HL-60 (cell line): ENCODE results near the gene IL15.

ENCODE experiments used
- POLR2AphosphoS5 ChIP-seq: IDR thresholded peaks from 2 replicates; pipeline ENCODE4 v1.6.1; 2012; ENCODE audit warnings: low read depth
- SPI1 ChIP-seq: IDR thresholded peaks from 2 replicates; pipeline ENCODE4 v1.6.1; 2012; ENCODE audit warnings: low read depth, mild to moderate bottlenecking, borderline replicate concordance
- TF ChIP-seq, protein P1 (sequence below): IDR thresholded peaks from one replicate; pipeline ENCODE4 v1.5.1; 2011; ENCODE audit warnings: low read length, control low read depth, inconsistent platforms; ENCODE audit not compliant: insufficient read depth
- TF ChIP-seq, protein P2 (sequence below): IDR thresholded peaks from 2 replicates; pipeline ENCODE4 v1.6.1; 2012; ENCODE audit warnings: low read depth; ENCODE audit not compliant: insufficient replicate concordance

GRCh38 chr4:141620715-141621114 is 15.7 kb upstream of the IL15 start:
- TF ChIP-seq, protein P1, sequence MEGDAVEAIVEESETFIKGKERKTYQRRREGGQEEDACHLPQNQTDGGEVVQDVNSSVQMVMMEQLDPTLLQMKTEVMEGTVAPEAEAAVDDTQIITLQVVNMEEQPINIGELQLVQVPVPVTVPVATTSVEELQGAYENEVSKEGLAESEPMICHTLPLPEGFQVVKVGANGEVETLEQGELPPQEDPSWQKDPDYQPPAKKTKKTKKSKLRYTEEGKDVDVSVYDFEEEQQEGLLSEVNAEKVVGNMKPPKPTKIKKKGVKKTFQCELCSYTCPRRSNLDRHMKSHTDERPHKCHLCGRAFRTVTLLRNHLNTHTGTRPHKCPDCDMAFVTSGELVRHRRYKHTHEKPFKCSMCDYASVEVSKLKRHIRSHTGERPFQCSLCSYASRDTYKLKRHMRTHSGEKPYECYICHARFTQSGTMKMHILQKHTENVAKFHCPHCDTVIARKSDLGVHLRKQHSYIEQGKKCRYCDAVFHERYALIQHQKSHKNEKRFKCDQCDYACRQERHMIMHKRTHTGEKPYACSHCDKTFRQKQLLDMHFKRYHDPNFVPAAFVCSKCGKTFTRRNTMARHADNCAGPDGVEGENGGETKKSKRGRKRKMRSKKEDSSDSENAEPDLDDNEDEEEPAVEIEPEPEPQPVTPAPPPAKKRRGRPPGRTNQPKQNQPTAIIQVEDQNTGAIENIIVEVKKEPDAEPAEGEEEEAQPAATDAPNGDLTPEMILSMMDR = no peak
- no peak for TF ChIP-seq SPI1
- TF ChIP-seq POLR2AphosphoS5 = no peak
- TF ChIP-seq, protein P2, sequence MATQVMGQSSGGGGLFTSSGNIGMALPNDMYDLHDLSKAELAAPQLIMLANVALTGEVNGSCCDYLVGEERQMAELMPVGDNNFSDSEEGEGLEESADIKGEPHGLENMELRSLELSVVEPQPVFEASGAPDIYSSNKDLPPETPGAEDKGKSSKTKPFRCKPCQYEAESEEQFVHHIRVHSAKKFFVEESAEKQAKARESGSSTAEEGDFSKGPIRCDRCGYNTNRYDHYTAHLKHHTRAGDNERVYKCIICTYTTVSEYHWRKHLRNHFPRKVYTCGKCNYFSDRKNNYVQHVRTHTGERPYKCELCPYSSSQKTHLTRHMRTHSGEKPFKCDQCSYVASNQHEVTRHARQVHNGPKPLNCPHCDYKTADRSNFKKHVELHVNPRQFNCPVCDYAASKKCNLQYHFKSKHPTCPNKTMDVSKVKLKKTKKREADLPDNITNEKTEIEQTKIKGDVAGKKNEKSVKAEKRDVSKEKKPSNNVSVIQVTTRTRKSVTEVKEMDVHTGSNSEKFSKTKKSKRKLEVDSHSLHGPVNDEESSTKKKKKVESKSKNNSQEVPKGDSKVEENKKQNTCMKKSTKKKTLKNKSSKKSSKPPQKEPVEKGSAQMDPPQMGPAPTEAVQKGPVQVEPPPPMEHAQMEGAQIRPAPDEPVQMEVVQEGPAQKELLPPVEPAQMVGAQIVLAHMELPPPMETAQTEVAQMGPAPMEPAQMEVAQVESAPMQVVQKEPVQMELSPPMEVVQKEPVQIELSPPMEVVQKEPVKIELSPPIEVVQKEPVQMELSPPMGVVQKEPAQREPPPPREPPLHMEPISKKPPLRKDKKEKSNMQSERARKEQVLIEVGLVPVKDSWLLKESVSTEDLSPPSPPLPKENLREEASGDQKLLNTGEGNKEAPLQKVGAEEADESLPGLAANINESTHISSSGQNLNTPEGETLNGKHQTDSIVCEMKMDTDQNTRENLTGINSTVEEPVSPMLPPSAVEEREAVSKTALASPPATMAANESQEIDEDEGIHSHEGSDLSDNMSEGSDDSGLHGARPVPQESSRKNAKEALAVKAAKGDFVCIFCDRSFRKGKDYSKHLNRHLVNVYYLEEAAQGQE = no peak
